HG03196 (cell line): ENCODE results near the gene ZNF407.

Experiments used
- ATAC-seq: cut with Tn5 transposase; IDR thresholded peaks from one replicate; pipeline ENCODE4 v1.9.1; 2021; ENCODE audit not compliant: unreplicated experiment

The ZNF407 gene

GRCh38 chr18:74996055-74996454, 398.4 kb downstream of the ZNF407 start:
- no peak for ATAC-seq

GRCh38 chr18:74996996-74997395, 399.3 kb downstream of the ZNF407 start:
- no peak for ATAC-seq

GRCh38 chr18:75000920-75001319, 403.2 kb downstream of the ZNF407 start:
- ATAC-seq = no peak

- ATAC-seq = no peak
These were observed 405.4 kb downstream of the ZNF407 start for GRCh38 chr18:75003039-75003438.

- no peak for ATAC-seq
These were observed 406.4 kb downstream of the ZNF407 start for GRCh38 chr18:75003764-75004690.

- no peak for ATAC-seq
These were observed 408.0 kb downstream of the ZNF407 start for GRCh38 chr18:75005626-75006025.

- ATAC-seq = no peak
These were observed 410.5 kb downstream of the ZNF407 start for GRCh38 chr18:75008186-75008585.

- ATAC-seq = no peak
These were observed 411.6 kb downstream of the ZNF407 start for GRCh38 chr18:75009296-75009695.

GRCh38 chr18:75009878-75010277, 412.2 kb downstream of the ZNF407 start:
- no peak for ATAC-seq

GRCh38 chr18:75010278-75010677, 412.6 kb downstream of the ZNF407 start:
- ATAC-seq = no peak

- no peak for ATAC-seq
These were observed 413.0 kb downstream of the ZNF407 start for GRCh38 chr18:75010689-75011088.

GRCh38 chr18:75016025-75016717, 418.5 kb downstream of the ZNF407 start:
- peak; percentile 82 for ATAC-seq

GRCh38 chr18:75023473-75023872, 425.8 kb downstream of the ZNF407 start:
- no peak for ATAC-seq

- ATAC-seq = no peak
These were observed 427.2 kb downstream of the ZNF407 start for GRCh38 chr18:75024871-75025270.

GRCh38 chr18:75025573-75025972, 427.9 kb downstream of the ZNF407 start:
- ATAC-seq = no peak

- no peak for ATAC-seq
These were observed 431.8 kb downstream of the ZNF407 start for GRCh38 chr18:75029481-75029880.

- ATAC-seq = no peak
These were observed 434.1 kb downstream of the ZNF407 start for GRCh38 chr18:75031717-75032317.

- no peak for ATAC-seq
These were observed 435.8 kb downstream of the ZNF407 start for GRCh38 chr18:75033516-75033915.

GRCh38 chr18:75034937-75035336, 437.3 kb downstream of the ZNF407 start:
- ATAC-seq = no peak

- ATAC-seq = no peak
These were observed 438.3 kb downstream of the ZNF407 start for GRCh38 chr18:75035928-75036327.

GRCh38 chr18:75036917-75037688, 439.4 kb downstream of the ZNF407 start:
- ATAC-seq = no peak
